Fibroblast of mammary gland (primary cell): ENCODE results near the gene ZFYVE27.

Experiments used
- DNase-seq: peaks from one replicate; pipeline ENCODE4 v3.0.0-alpha.2; 2010; ENCODE audit warnings: low read depth
- H3K4me3 ChIP-seq: 2 replicates; pipeline ENCODE4 v1.5.1; 2011; ENCODE audit warnings: low read depth, mild to moderate bottlenecking, low read length, moderate library complexity; ENCODE audit not compliant: control insufficient read depth
- TF ChIP-seq, protein P1 (sequence below): conservative IDR thresholded peaks from 2 replicates; pipeline ENCODE4 v1.5.1; 2011; ENCODE audit warnings: low read depth, low read length, inconsistent platforms; ENCODE audit not compliant: control insufficient read depth, insufficient read depth

ZFYVE27 gene

DNA sequence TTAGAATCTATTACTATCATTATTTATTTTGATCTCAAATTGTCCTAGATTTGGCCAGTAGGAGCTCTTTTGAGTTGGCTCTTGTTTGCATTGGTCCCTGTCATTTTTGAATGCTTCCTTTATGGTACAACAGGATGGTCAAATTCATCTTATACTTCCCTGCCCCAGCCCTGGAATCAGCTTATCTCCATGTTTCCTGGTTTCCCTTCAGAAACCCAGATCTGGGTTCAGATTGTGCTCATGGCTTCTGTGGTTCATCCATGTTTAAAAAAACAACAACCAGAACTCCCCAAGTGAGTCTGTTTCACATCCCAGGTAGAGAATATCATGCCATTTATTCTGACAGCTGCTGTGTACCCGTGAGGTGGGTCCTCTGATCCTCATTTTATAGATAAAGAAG is 10.6 kb downstream of the ZFYVE27 start:
- no peak overlapping the region for H3K4me3 ChIP-seq
- TF ChIP-seq, protein P1, sequence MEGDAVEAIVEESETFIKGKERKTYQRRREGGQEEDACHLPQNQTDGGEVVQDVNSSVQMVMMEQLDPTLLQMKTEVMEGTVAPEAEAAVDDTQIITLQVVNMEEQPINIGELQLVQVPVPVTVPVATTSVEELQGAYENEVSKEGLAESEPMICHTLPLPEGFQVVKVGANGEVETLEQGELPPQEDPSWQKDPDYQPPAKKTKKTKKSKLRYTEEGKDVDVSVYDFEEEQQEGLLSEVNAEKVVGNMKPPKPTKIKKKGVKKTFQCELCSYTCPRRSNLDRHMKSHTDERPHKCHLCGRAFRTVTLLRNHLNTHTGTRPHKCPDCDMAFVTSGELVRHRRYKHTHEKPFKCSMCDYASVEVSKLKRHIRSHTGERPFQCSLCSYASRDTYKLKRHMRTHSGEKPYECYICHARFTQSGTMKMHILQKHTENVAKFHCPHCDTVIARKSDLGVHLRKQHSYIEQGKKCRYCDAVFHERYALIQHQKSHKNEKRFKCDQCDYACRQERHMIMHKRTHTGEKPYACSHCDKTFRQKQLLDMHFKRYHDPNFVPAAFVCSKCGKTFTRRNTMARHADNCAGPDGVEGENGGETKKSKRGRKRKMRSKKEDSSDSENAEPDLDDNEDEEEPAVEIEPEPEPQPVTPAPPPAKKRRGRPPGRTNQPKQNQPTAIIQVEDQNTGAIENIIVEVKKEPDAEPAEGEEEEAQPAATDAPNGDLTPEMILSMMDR: no peak
- no peak for DNase-seq

DNA sequence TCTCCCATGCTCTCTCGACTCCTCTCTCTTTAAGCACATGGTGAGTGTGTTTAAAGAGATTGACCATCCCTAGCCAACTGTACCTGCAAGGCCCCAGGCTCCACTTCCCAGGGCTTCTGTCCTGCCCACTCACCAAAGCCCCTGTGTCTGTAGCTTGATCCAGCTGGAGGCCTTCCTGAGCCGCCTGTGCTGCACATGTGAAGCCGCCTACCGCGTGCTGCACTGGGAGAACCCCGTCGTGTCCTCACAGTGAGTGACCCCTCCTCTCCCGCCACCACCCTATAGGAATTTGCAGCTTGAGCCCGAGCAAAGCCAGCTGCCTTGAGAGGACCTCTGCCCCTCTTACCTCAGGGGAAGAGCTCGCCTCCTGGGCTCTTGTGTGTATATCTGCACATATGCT is 11.2 kb downstream of the ZFYVE27 start:
- H3K4me3 ChIP-seq: no peak overlapping the region
- DNase-seq: no peak
- TF ChIP-seq, protein P1: no peak

DNA sequence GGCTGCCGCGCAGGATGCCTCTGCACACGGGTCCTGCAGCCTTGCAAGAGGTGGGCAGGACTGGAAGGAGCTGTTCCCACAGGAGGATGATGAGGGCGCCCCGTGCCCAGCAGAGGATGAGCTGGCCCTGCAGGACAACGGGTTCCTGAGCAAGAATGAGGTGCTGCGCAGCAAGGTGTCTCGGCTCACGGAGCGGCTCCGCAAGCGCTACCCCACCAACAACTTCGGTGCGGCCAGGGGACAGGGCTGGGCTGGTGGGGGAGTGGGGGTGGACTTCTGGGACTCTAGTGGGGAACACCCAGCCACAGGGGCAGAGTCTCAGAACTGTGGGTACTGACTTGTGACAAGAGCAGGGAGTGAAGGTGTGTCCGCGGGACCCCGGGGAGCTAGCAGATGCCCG is 16.0 kb downstream of the ZFYVE27 start:
- DNase-seq: no peak
- no peak overlapping the region for H3K4me3 ChIP-seq
- TF ChIP-seq, protein P1: no peak

DNA sequence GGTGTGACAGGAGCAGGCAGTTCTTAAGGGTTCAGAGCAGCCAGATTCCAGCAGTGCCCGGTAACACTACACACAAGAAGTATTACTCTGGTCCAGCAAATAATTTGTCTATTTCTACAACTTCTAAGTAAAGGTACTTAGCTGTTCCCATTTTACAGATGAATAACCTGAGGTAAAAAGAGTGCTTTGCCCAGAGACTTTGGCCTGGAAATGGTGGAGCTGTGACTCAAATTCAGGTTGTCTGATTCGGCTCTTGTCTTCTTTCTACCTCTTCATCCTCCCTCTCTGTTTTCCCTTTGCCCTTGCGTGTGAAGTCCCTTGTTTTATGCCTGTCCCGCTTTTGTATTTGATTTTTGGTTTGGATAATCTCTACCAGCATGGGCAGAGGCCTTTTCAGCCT is 17.8 kb downstream of the ZFYVE27 start:
- no peak overlapping the region for H3K4me3 ChIP-seq
- no peak for DNase-seq
- TF ChIP-seq, protein P1: no peak

DNA sequence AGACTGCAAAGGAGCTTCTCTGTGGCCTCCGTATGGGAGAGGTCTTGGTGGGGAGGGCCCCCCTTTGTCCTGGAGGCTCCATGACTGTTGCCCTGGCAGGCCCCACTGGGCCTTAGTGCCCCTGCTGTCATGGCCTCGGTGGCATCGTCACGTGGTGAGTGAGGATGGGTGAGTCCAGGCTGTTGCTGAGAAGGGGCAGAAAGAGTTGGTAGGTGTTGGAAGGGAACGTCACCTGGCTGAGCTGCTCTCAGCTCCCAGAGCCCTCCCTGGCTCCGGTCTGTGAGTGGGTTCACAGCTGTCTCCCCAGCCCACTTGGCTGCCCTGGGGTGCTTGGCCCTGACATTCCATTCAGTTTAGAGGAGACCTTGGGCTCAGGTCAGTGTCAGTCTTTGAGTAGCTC is 18.8 kb downstream of the ZFYVE27 start:
- DNase-seq: no peak
- TF ChIP-seq, protein P1: no peak
- H3K4me3 ChIP-seq: no peak overlapping the region

DNA sequence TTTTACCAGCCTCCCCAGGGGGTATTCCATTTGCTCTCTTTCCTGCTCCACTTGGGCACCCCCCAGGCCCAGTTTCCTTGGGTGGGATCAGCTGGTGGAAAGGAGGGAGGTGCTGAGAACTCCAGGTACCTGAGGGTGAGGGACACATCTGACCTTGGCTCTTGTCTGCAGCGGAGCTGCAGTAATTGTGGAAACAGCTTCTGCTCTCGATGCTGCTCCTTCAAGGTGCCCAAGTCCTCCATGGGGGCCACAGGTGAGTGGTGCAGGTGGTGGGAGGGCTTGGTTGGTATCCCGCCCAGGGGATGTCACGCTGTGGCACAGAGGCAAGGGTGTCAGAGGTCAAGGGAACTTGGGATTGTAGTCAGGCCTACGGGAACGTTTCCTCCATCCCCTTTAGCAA is 20.5 kb downstream of the ZFYVE27 start:
- TF ChIP-seq, protein P1: no peak
- no peak for DNase-seq
- H3K4me3 ChIP-seq: no peak overlapping the region
